IMR-90 (cell line): ENCODE results near the gene GGTLC1. TPM values are rescaled to one million over a fixed set of nuclear protein-coding genes. Genes with fewer than 3 reads are reported as not detected.

Source experiments
- ATAC-seq: fragments of 200-7000 bp; cut with Tn5 transposase; 2 replicates; pipeline ENCODE4 v1.9.1; 2020; ENCODE audit warnings: low read depth, mild to moderate bottlenecking, moderate library complexity
- BruUV-seq: library from RNA; stranded (reverse); fragments of 400-500 nt; replicated peaks from 2 replicates; lab custom pipeline; 2021; lab: Mats Ljungman, UMichigan
- CTCF ChIA-PET: fragments of 300-600 bp; formaldehyde crosslinking; extraction: SDS; loops from one replicate; lab custom pipeline; 2021; ENCODE audit warnings: antibody characterized with exemption; lab: Yijun Ruan, JAX
- POLR2A ChIA-PET: fragments of 300-600 bp; sonication (Branson Sonifier 250); formaldehyde crosslinking; loops from one replicate; lab custom pipeline; 2022; ENCODE audit warnings: antibody characterized with exemption; ENCODE audit not compliant: unreplicated experiment; lab: Charles Lee
- DNase-seq: peaks from one replicate; pipeline ENCODE4 v3.0.0; 2013
- H2AFZ ChIP-seq: replicated peaks from 2 replicates; pipeline ENCODE3; 2013; ENCODE audit warnings: low read length, mild to moderate bottlenecking; ENCODE audit not compliant: poor library complexity
- H2AK5ac ChIP-seq: 2 replicates; pipeline ENCODE4 v1.6.1; 2013; ENCODE audit warnings: low read depth, low read length, inconsistent platforms
- H2AK9ac ChIP-seq: replicated peaks from 2 replicates; pipeline ENCODE3; 2013; ENCODE audit warnings: mild to moderate bottlenecking, low read depth, low read length, moderate library complexity; ENCODE audit not compliant: poor library complexity
- H2BK120ac ChIP-seq: 2 replicates; pipeline ENCODE4 v1.6.1; 2013; ENCODE audit warnings: low read depth, low read length, inconsistent platforms
- H2BK15ac ChIP-seq: 3 replicates; pipeline ENCODE4 v1.6.1; 2013; ENCODE audit warnings: low read depth, low read length, inconsistent platforms
- H2BK20ac ChIP-seq: 2 replicates; pipeline ENCODE4 v1.6.1; 2013; ENCODE audit warnings: low read depth, mild to moderate bottlenecking, inconsistent platforms, low read length, moderate library complexity
- H2BK5ac ChIP-seq: 2 replicates; pipeline ENCODE4 v1.6.1; 2013; ENCODE audit warnings: mild to moderate bottlenecking, low read depth, low read length, inconsistent platforms; ENCODE audit not compliant: poor library complexity, severe bottlenecking
- H3K14ac ChIP-seq: replicated peaks from 2 replicates; pipeline ENCODE4 v1.6.1; 2013; ENCODE audit warnings: low read depth, low read length, inconsistent platforms
- H3K18ac ChIP-seq: 2 replicates; pipeline ENCODE4 v1.6.1; 2013; ENCODE audit warnings: low read depth, low read length, control low read depth
- H3K23ac ChIP-seq: 2 replicates; pipeline ENCODE4 v1.6.1; 2013; ENCODE audit warnings: low read depth, low read length, inconsistent platforms
- H3K27ac ChIP-seq: 2 replicates; pipeline ENCODE4 v1.5.1; 2013; ENCODE audit warnings: mild to moderate bottlenecking, control low read depth, low read length; ENCODE audit not compliant: insufficient read depth
- H3K27me3 ChIP-seq: 2 replicates; pipeline ENCODE4 v1.6.1; 2013; ENCODE audit warnings: low read length; ENCODE audit not compliant: control insufficient read depth, insufficient read depth
- H3K36me3 ChIP-seq: 2 replicates; pipeline ENCODE4 v1.6.1; 2013; ENCODE audit warnings: low read length, mixed read lengths; ENCODE audit not compliant: control insufficient read depth, insufficient read depth
- H3K4ac ChIP-seq: 2 replicates; pipeline ENCODE4 v1.6.1; 2013; ENCODE audit warnings: low read depth, low read length, inconsistent platforms
- H3K4me1 ChIP-seq: 2 replicates; pipeline ENCODE4 v1.6.1; 2013; ENCODE audit warnings: low read length, mixed read lengths; ENCODE audit not compliant: control insufficient read depth, insufficient read depth
- H3K4me2 ChIP-seq: 2 replicates; pipeline ENCODE4 v1.6.1; 2013; ENCODE audit warnings: low read depth, mild to moderate bottlenecking, control low read depth, low read length, moderate library complexity
- H3K4me3 ChIP-seq: 2 replicates; pipeline ENCODE4 v1.5.1; 2013; ENCODE audit warnings: low read depth, mild to moderate bottlenecking, control low read depth, low read length, moderate library complexity; ENCODE audit not compliant: insufficient read depth
- H3K56ac ChIP-seq: 2 replicates; pipeline ENCODE4 v1.6.1; 2013; ENCODE audit warnings: low read length, inconsistent platforms; ENCODE audit not compliant: insufficient read depth; ENCODE audit errors: extremely low read depth
- H3K79me1 ChIP-seq, 2 experiments: 2 replicates each; pipeline ENCODE4 v1.6.1; 2013; ENCODE audit warnings: low read length in 2 of 2, inconsistent platforms in 1 of 2, low read depth in 1 of 2
- H3K9ac ChIP-seq: 2 replicates; pipeline ENCODE4 v1.6.1; 2013; ENCODE audit warnings: low read depth, low read length, control low read depth
- H3K9me1 ChIP-seq: 2 replicates; pipeline ENCODE4 v1.6.1; 2013; ENCODE audit warnings: low read length, inconsistent platforms; ENCODE audit not compliant: insufficient read depth
- H3K9me3 ChIP-seq: 2 replicates; pipeline ENCODE4 v1.6.1; 2013; ENCODE audit warnings: low read length; ENCODE audit not compliant: control insufficient read depth, insufficient read depth
- H4K20me1 ChIP-seq: 2 replicates; pipeline ENCODE4 v1.6.1; 2013; ENCODE audit warnings: low read length, inconsistent platforms; ENCODE audit not compliant: insufficient read depth
- H4K5ac ChIP-seq: 2 replicates; pipeline ENCODE4 v1.6.1; 2013; ENCODE audit warnings: mild to moderate bottlenecking, low read depth, low read length, control low read depth
- H4K8ac ChIP-seq, 2 experiments: 2 replicates each; pipeline ENCODE4 v1.6.1; 2013; ENCODE audit warnings: low read depth in 2 of 2, low read length in 2 of 2, control low read depth in 1 of 2, inconsistent platforms in 1 of 2
- H4K91ac ChIP-seq: 2 replicates; pipeline ENCODE4 v1.6.1; 2013; ENCODE audit warnings: low read depth, low read length, inconsistent platforms; ENCODE audit not compliant: insufficient read depth
- CEBPB ChIP-seq: IDR thresholded peaks from 2 replicates; pipeline ENCODE4 v1.6.1; 2012; ENCODE audit warnings: low read depth, low read length, improper control_type of control experiment
- CHD1 ChIP-seq: IDR thresholded peaks from 2 replicates; pipeline ENCODE4 v1.6.1; 2012; ENCODE audit warnings: low read depth, low read length, improper control_type of control experiment
- CTCF ChIP-seq: conservative IDR thresholded peaks from 2 replicates; pipeline ENCODE4 v1.5.1; 2012; ENCODE audit warnings: mild to moderate bottlenecking, low read depth, low read length, improper control_type of control experiment
- FOS ChIP-seq: fragments of 150-350 bp; IDR thresholded peaks from 2 replicates; pipeline ENCODE4 v1.6.1; 2016; ENCODE audit warnings: low read depth, low read length
- MAFK ChIP-seq: IDR thresholded peaks from 2 replicates; pipeline ENCODE4 v1.6.1; 2012; ENCODE audit warnings: low read depth, low read length, improper control_type of control experiment
- MXI1 ChIP-seq: IDR thresholded peaks from 2 replicates; pipeline ENCODE4 v1.6.1; 2012; ENCODE audit warnings: low read depth, mild to moderate bottlenecking, low read length, moderate library complexity, borderline replicate concordance
- NFE2L2 ChIP-seq: fragments of 150-350 bp; IDR thresholded peaks from 2 replicates; pipeline ENCODE4 v1.6.1; 2016; ENCODE audit warnings: low read depth, mild to moderate bottlenecking, low read length
- RAD21 ChIP-seq: IDR thresholded peaks from 2 replicates; pipeline ENCODE4 v1.6.1; 2012; ENCODE audit warnings: low read length, improper control_type of control experiment
- RCOR1 ChIP-seq: IDR thresholded peaks from 2 replicates; pipeline ENCODE4 v1.6.1; 2012; ENCODE audit warnings: mild to moderate bottlenecking, low read length, improper control_type of control experiment; ENCODE audit not compliant: insufficient replicate concordance
- RFX5 ChIP-seq: IDR thresholded peaks from 2 replicates; pipeline ENCODE4 v1.8.0; 2012; ENCODE audit warnings: low read depth, mild to moderate bottlenecking, low read length, moderate library complexity
- WGBS, 2 experiments: methylation state at CpG; one replicate each; pipeline versions ENCODE4 v1.1.5 to v1.1.7; 2013; ENCODE audit warnings: missing lambda C conversion rate in 2 of 2; ENCODE audit not compliant: insufficient read length in 1 of 2; ENCODE audit errors: extremely low coverage in 2 of 2; 5-methylcytosine and 5-hydroxymethylcytosine counted together
- dilution Hi-C: fragments of 300-500 bp; cut with HindIII; formaldehyde crosslinking; loops from one replicate; pipeline ENCODE4 v1.14.3; 2018; ENCODE audit warnings: low sequenced_read_pairs; ENCODE audit not compliant: unreplicated experiment
- in situ Hi-C: fragments of 300-500 bp; cut with MboI; formaldehyde crosslinking; loops from 3 replicates; pipeline ENCODE4 v1.14.3; 2019; ENCODE audit warnings: low sequenced_read_pairs, inconsistent platforms, mixed read lengths
- intact Hi-C: fragments of 100-400 bp; cut with micrococcal nuclease; formaldehyde crosslinking; loops from 2 replicates; pipeline ENCODE4 v1.10.0; 2022
- polyA plus RNA-seq, 3 experiments: library from polyadenylated mRNA; depleted of rRNA; stranded (reverse); fragments of >200 nt; gene quantifications; 2 replicates each; pipeline ENCODE4 v1.2.3, GENCODE V29; 2012; ENCODE audit warnings: low replicate concordance in 1 of 3
- total RNA-seq: library from RNA; depleted of rRNA; stranded (reverse); fragments of >200 nt; gene quantifications from 2 replicates; pipeline ENCODE4 v1.2.3, GENCODE V29; 2012
- TF ChIP-seq, protein P1 (sequence below): fragments of 150-350 bp; IDR thresholded peaks from 2 replicates; pipeline ENCODE4 v1.6.1; 2017; ENCODE audit warnings: mild to moderate bottlenecking, antibody characterized with exemption, low read length, low read depth
- TF ChIP-seq, protein P2 (sequence below): fragments of 150-350 bp; IDR thresholded peaks from 2 replicates; pipeline ENCODE4 v1.6.1; 2016; ENCODE audit warnings: low read depth, mild to moderate bottlenecking, low read length, moderate library complexity, borderline replicate concordance

The GGTLC1 gene
- total and polyA plus RNA-seq, 2 of the 4 experiments (the other 2 are of a cell fraction), result not detected

DNA sequence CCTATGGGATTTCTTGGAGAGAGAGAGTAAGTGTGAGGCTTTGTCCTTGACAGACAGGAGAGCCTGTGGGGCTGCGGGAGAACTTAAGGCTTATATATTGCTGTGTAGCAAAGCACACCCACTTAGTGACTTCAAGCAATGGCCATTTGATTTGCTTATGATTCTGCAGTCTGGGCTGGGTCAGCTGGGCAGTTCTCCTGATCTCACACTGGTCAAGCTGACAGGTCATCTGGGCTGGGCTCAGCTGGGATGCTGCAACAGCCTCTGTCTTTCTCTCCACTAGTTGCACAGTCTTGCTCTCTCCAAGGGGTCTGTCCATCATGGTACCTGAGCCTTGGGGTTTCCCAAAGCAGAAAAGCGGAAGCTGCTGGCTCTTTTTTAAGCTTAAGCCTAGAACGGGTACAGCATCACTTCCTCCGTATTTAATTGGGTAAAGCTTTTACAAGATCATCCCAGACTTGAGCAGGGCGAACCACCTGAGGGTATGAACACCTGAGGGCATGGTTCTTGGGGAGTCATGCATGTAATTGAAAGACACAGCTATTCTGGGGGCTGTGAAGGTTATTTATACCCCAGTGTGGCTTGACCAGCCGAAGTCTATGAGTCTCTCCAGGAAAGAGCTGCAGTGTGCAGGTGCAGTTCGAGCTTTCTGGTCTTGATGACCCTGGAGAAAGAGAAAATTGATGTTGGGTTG is 13.3 kb upstream of the GGTLC1 start:
- in situ Hi-C loops (no loop called here), dilution Hi-C loops (no loop called here), intact Hi-C loops (no loop called here)
- ChIA-PET POLR2A (no interaction called here), CTCF (no interaction called here)
- Histone ChIP-seq H3K9me1 (peaks cover 3% of the 10 kb centered on the region; the same call in 1 of the 2 replicates), H2BK120ac (no peak overlapping the region), H3K56ac (no peak overlapping the region), H4K8ac (no peak overlapping the region), H3K9ac (no peak overlapping the region), H3K4ac (no peak overlapping the region), H3K18ac (no peak overlapping the region), H2AFZ (no peak overlapping the region), H4K91ac (no peak overlapping the region), H3K36me3 (no peaks in the 10 kb centered on the region), H2AK9ac (no peak overlapping the region), H3K79me1 (no peaks in the 10 kb centered on the region), H2BK20ac (no peak overlapping the region), H3K14ac (no peak overlapping the region), H4K5ac (no peak overlapping the region), H2BK5ac (no peak overlapping the region), H3K27me3 (no peaks in the 10 kb centered on the region; the same call in 1 of the 2 replicates), H2AK5ac (no peak overlapping the region), H3K4me2 (no peak overlapping the region), H3K4me1 (no peaks in the 10 kb centered on the region), H2BK15ac (no peak overlapping the region), H3K9me3 (no peaks in the 10 kb centered on the region), H4K20me1 (no peaks in the 10 kb centered on the region), H3K23ac (no peak overlapping the region), H3K4me3 (no peak overlapping the region), H3K27ac (no peak overlapping the region)
- DNase-seq, result no peak
- no TSS peak for BruUV-seq
- ATAC-seq, result no peak
- TF ChIP-seq MXI1, result no peak
- TF ChIP-seq RCOR1, result no peak
- TF ChIP-seq, protein P1, sequence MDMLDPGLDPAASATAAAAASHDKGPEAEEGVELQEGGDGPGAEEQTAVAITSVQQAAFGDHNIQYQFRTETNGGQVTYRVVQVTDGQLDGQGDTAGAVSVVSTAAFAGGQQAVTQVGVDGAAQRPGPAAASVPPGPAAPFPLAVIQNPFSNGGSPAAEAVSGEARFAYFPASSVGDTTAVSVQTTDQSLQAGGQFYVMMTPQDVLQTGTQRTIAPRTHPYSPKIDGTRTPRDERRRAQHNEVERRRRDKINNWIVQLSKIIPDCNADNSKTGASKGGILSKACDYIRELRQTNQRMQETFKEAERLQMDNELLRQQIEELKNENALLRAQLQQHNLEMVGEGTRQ, result no peak
- no peak for TF ChIP-seq MAFK
- TF ChIP-seq RAD21, result no peak
- TF ChIP-seq, protein P2, sequence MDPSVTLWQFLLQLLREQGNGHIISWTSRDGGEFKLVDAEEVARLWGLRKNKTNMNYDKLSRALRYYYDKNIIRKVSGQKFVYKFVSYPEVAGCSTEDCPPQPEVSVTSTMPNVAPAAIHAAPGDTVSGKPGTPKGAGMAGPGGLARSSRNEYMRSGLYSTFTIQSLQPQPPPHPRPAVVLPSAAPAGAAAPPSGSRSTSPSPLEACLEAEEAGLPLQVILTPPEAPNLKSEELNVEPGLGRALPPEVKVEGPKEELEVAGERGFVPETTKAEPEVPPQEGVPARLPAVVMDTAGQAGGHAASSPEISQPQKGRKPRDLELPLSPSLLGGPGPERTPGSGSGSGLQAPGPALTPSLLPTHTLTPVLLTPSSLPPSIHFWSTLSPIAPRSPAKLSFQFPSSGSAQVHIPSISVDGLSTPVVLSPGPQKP, result no peak
- no peak for TF ChIP-seq CTCF
- TF ChIP-seq NFE2L2, result no peak
- TF ChIP-seq FOS, result no peak
- TF ChIP-seq RFX5, result no peak
- TF ChIP-seq CEBPB, result no peak
- TF ChIP-seq CHD1, result no peak
- 38% methylated on average over 2 of the region's 7 CpGs; no CpG with 5 or more reads in 1 of the 2 experiments for whole genome bisulfite sequencing, 2 experiments
